ENCODE results near the gene MALAT1. TPM values are rescaled to one million over a fixed set of nuclear protein-coding genes. Genes with fewer than 3 reads are reported as not detected.
A peak's percentile ranks its signal among the peaks of the same experiment; 100 is the strongest.
"Not testable (repeated sequence)": the region's sequence is repeated elsewhere in the genome, so short reads cannot be mapped to it uniquely, and the experiment has no call there.

MALAT1 gene
- total RNA-seq, 1 experiment from 2014 or later: 2,040 TPM

DNA sequence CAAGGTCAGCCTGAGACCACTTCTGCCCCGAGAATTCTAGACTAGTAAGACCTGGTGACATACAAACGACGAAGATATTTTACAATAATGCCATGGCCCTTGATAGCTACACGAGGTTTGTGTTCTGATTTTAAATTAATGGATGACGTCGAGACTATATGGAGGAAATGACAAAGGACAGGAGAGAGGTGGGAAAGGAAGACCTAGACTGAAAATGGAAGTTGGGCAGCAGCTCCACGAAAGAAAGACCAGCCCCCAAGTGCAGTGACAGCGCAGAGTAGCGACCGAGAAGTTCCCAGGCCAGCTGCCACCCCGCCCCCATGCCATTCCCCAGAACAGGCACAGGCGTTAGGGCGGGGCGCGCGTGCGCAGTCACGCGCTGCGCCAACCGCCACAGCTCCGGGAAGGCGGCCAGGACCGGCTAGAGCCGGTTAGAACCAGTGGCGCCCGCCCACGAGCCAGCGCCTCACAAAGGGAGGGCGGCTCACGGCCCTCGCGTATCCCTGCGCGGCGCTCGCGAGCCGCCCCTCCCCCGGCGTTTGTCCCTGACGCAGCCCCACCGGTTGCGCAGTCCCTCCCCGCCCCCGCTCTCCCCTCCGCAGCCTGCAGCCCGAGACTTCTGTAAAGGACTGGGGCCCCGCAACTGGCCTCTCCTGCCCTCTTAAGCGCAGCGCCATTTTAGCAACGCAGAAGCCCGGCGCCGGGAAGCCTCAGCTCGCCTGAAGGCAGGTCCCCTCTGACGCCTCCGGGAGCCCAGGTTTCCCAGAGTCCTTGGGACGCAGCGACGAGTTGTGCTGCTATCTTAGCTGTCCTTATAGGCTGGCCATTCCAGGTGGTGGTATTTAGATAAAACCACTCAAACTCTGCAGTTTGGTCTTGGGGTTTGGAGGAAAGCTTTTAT lies 1.5 kb upstream of the MALAT1 start:
- peak; percentile 100 for DNase-seq (ENCODE audit: low spot score)

DNA sequence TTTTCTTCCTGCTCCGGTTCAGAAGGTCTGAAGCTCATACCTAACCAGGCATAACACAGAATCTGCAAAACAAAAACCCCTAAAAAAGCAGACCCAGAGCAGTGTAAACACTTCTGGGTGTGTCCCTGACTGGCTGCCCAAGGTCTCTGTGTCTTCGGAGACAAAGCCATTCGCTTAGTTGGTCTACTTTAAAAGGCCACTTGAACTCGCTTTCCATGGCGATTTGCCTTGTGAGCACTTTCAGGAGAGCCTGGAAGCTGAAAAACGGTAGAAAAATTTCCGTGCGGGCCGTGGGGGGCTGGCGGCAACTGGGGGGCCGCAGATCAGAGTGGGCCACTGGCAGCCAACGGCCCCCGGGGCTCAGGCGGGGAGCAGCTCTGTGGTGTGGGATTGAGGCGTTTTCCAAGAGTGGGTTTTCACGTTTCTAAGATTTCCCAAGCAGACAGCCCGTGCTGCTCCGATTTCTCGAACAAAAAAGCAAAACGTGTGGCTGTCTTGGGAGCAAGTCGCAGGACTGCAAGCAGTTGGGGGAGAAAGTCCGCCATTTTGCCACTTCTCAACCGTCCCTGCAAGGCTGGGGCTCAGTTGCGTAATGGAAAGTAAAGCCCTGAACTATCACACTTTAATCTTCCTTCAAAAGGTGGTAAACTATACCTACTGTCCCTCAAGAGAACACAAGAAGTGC lies 661 bp upstream of the MALAT1 start:
- DNase-seq (ENCODE audit: low spot score): peak; percentile 83

DNA sequence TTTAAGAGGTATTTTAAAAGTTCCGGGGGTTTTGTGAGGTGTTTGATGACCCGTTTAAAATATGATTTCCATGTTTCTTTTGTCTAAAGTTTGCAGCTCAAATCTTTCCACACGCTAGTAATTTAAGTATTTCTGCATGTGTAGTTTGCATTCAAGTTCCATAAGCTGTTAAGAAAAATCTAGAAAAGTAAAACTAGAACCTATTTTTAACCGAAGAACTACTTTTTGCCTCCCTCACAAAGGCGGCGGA lies 193 bp upstream of the MALAT1 start:
- peak; percentile 86 for DNase-seq (ENCODE audit: low spot score)

DNA sequence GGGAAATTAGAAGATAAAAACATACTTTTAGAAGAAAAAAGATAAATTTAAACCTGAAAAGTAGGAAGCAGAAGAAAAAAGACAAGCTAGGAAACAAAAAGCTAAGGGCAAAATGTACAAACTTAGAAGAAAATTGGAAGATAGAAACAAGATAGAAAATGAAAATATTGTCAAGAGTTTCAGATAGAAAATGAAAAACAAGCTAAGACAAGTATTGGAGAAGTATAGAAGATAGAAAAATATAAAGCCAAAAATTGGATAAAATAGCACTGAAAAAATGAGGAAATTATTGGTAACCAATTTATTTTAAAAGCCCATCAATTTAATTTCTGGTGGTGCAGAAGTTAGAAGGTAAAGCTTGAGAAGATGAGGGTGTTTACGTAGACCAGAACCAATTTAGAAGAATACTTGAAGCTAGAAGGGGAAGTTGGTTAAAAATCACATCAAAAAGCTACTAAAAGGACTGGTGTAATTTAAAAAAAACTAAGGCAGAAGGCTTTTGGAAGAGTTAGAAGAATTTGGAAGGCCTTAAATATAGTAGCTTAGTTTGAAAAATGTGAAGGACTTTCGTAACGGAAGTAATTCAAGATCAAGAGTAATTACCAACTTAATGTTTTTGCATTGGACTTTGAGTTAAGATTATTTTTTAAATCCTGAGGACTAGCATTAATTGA lies 1.0 kb downstream of the MALAT1 start:
- no peak for DNase-seq (ENCODE audit: low spot score)

DNA sequence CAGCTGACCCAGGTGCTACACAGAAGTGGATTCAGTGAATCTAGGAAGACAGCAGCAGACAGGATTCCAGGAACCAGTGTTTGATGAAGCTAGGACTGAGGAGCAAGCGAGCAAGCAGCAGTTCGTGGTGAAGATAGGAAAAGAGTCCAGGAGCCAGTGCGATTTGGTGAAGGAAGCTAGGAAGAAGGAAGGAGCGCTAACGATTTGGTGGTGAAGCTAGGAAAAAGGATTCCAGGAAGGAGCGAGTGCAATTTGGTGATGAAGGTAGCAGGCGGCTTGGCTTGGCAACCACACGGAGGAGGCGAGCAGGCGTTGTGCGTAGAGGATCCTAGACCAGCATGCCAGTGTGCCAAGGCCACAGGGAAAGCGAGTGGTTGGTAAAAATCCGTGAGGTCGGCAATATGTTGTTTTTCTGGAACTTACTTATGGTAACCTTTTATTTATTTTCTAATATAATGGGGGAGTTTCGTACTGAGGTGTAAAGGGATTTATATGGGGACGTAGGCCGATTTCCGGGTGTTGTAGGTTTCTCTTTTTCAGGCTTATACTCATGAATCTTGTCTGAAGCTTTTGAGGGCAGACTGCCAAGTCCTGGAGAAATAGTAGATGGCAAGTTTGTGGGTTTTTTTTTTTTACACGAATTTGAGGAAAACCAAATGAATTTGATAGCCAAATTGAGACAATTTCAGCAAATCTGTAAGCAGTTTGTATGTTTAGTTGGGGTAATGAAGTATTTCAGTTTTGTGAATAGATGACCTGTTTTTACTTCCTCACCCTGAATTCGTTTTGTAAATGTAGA lies 1.7 kb downstream of the MALAT1 start:
- DNase-seq (ENCODE audit: low spot score): peak; percentile 88

DNA sequence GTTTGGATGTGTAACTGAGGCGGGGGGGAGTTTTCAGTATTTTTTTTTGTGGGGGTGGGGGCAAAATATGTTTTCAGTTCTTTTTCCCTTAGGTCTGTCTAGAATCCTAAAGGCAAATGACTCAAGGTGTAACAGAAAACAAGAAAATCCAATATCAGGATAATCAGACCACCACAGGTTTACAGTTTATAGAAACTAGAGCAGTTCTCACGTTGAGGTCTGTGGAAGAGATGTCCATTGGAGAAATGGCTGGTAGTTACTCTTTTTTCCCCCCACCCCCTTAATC lies 2.3 kb downstream of the MALAT1 start:
- no peak for DNase-seq (ENCODE audit: low spot score)

DNA sequence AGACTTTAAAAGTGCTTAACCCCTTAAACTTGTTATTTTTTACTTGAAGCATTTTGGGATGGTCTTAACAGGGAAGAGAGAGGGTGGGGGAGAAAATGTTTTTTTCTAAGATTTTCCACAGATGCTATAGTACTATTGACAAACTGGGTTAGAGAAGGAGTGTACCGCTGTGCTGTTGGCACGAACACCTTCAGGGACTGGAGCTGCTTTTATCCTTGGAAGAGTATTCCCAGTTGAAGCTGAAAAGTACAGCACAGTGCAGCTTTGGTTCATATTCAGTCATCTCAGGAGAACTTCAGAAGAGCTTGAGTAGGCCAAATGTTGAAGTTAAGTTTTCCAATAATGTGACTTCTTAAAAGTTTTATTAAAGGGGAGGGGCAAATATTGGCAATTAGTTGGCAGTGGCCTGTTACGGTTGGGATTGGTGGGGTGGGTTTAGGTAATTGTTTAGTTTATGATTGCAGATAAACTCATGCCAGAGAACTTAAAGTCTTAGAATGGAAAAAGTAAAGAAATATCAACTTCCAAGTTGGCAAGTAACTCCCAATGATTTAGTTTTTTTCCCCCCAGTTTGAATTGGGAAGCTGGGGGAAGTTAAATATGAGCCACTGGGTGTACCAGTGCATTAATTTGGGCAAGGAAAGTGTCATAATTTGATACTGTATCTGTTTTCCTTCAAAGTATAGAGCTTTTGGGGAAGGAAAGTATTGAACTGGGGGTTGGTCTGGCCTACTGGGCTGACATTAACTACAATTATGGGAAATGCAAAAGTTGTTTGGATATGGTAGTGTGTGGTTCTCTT lies 2.8 kb downstream of the MALAT1 start:
- DNase-seq (ENCODE audit: low spot score): peak; percentile 83

DNA sequence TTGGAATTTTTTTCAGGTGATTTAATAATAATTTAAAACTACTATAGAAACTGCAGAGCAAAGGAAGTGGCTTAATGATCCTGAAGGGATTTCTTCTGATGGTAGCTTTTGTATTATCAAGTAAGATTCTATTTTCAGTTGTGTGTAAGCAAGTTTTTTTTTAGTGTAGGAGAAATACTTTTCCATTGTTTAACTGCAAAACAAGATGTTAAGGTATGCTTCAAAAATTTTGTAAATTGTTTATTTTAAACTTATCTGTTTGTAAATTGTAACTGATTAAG lies 3.4 kb downstream of the MALAT1 start:
- DNase-seq (ENCODE audit: low spot score): peak; percentile 70

DNA sequence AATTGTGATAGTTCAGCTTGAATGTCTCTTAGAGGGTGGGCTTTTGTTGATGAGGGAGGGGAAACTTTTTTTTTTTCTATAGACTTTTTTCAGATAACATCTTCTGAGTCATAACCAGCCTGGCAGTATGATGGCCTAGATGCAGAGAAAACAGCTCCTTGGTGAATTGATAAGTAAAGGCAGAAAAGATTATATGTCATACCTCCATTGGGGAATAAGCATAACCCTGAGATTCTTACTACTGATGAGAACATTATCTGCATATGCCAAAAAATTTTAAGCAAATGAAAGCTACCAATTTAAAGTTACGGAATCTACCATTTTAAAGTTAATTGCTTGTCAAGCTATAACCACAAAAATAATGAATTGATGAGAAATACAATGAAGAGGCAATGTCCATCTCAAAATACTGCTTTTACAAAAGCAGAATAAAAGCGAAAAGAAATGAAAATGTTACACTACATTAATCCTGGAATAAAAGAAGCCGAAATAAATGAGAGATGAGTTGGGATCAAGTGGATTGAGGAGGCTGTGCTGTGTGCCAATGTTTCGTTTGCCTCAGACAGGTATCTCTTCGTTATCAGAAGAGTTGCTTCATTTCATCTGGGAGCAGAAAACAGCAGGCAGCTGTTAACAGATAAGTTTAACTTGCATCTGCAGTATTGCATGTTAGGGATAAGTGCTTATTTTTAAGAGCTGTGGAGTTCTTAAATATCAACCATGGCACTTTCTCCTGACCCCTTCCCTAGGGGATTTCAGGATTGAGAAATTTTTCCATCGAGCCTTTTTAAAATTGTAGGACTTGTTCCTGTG lies 3.9 kb downstream of the MALAT1 start:
- DNase-seq (ENCODE audit: low spot score): peak; percentile 77

DNA sequence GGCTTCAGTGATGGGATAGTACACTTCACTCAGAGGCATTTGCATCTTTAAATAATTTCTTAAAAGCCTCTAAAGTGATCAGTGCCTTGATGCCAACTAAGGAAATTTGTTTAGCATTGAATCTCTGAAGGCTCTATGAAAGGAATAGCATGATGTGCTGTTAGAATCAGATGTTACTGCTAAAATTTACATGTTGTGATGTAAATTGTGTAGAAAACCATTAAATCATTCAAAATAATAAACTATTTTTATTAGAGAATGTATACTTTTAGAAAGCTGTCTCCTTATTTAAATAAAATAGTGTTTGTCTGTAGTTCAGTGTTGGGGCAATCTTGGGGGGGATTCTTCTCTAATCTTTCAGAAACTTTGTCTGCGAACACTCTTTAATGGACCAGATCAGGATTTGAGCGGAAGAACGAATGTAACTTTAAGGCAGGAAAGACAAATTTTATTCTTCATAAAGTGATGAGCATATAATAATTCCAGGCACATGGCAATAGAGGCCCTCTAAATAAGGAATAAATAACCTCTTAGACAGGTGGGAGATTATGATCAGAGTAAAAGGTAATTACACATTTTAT lies 4.6 kb downstream of the MALAT1 start:
- DNase-seq (ENCODE audit: low spot score): no peak

DNA sequence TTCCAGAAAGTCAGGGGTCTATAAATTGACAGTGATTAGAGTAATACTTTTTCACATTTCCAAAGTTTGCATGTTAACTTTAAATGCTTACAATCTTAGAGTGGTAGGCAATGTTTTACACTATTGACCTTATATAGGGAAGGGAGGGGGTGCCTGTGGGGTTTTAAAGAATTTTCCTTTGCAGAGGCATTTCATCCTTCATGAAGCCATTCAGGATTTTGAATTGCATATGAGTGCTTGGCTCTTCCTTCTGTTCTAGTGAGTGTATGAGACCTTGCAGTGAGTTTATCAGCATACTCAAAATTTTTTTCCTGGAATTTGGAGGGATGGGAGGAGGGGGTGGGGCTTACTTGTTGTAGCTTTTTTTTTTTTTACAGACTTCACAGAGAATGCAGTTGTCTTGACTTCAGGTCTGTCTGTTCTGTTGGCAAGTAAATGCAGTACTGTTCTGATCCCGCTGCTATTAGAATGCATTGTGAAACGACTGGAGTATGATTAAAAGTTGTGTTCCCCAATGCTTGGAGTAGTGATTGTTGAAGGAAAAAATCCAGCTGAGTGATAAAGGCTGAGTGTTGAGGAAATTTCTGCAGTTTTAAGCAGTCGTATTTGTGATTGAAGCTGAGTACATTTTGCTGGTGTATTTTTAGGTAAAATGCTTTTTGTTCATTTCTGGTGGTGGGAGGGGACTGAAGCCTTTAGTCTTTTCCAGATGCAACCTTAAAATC lies 5.3 kb downstream of the MALAT1 start:
- DNase-seq (ENCODE audit: low spot score): no peak

DNA sequence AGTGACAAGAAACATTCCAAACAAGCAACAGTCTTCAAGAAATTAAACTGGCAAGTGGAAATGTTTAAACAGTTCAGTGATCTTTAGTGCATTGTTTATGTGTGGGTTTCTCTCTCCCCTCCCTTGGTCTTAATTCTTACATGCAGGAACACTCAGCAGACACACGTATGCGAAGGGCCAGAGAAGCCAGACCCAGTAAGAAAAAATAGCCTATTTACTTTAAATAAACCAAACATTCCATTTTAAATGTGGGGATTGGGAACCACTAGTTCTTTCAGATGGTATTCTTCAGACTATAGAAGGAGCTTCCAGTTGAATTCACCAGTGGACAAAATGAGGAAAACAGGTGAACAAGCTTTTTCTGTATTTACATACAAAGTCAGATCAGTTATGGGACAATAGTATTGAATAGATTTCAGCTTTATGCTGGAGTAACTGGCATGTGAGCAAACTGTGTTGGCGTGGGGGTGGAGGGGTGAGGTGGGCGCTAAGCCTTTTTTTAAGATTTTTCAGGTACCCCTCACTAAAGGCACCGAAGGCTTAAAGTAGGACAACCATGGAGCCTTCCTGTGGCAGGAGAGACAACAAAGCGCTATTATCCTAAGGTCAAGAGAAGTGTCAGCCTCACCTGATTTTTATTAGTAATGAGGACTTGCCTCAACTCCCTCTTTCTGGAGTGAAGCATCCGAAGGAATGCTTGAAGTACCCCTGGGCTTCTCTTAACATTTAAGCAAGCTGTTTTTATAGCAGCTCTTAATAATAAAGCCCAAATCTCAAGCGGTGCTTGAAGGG lies 6.0 kb downstream of the MALAT1 start:
- peak; percentile 74 for DNase-seq (ENCODE audit: low spot score)

DNA sequence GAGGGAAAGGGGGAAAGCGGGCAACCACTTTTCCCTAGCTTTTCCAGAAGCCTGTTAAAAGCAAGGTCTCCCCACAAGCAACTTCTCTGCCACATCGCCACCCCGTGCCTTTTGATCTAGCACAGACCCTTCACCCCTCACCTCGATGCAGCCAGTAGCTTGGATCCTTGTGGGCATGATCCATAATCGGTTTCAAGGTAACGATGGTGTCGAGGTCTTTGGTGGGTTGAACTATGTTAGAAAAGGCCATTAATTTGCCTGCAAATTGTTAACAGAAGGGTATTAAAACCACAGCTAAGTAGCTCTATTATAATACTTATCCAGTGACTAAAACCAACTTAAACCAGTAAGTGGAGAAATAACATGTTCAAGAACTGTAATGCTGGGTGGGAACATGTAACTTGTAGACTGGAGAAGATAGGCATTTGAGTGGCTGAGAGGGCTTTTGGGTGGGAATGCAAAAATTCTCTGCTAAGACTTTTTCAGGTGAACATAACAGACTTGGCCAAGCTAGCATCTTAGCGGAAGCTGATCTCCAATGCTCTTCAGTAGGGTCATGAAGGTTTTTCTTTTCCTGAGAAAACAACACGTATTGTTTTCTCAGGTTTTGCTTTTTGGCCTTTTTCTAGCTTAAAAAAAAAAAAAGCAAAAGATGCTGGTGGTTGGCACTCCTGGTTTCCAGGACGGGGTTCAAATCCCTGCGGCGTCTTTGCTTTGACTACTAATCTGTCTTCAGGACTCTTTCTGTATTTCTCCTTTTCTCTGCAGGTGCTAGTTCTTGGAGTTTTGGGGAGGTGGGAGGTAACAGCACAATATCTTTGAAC lies 6.8 kb downstream of the MALAT1 start:
- peak; percentile 70 for DNase-seq (ENCODE audit: low spot score)

DNA sequence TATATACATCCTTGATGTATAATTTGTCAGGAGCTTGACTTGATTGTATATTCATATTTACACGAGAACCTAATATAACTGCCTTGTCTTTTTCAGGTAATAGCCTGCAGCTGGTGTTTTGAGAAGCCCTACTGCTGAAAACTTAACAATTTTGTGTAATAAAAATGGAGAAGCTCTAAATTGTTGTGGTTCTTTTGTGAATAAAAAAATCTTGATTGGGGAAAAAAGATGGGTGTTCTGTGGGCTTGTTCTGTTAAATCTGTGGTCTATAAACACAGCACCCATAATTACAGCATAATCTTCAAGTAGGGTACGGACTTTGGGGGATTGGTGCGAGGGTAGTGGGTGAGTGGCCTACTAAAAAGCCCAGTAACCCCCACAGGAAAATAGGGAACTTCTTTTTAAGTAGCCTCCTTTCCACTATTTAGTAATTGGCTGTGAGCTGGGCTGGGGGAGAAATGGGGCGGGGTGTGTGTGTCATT lies 7.5 kb downstream of the MALAT1 start:
- DNase-seq (ENCODE audit: low spot score): no peak

DNA sequence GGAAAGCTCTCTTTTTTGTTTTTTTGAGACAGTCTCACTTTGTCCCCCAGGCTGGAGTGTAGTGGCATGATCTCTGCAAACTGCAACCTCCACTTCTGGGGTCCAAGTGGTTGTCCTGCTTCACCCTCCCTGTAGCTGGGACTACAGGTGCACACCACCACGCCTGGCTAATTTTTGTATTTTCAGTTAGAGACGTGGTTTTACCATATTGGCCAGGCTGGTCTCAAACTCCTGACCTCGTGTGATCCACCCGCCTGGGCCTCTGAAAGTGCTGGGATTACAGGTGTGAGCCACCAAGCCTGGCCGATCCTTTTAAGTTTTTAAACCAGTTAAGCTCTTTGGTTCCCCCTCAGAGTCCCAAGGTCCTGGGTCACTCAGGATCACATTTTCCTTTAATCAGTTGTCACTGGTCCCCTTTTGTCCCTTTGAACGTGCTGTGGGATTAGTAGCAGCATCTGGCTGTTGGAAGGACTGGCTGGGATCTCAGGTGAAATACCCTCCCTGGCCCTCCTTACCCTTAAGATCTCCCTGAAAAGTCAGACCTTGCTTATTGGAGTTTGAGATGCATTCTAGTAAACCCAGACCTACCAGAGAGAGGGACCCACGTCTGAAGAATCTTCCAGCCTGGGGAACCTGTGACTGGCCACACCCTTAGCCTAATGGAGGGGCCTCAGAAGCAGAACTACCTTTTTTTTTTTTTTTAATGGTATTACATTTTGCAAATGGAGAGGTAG lies 8.1 kb downstream of the MALAT1 start:
- DNase-seq (ENCODE audit: low spot score): peak; percentile 99

DNA sequence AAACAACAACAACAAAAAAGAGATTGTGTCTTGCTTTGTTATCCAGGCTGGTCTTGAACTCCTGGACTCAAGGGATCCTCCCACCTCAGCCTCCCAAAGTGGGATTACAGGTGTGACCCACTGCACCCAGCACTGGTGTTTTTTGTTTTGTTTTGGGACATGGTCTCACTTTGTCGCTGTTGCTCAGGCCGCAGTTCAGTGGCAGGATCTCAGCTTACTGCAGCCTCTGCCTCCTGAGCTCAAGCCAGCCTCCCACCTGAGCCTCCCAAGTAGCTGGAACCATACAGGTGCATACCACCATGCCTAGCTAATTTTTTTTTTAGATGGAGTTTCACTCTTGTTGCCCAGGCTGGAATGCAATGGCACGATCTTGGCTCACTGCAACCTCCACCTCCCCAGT lies 13.5 kb downstream of the MALAT1 start:
- DNase-seq (ENCODE audit: low spot score): not testable (repeated sequence)

Data from HT-29 (cell line).